Testis (tissue), 2 donors: ENCODE measurements around the gene GATAD2A.

Experiments
- CTCF ChIP-seq, 3 experiments: fragments of 450-650 bp in 2 of 3; fragments of 200-600 bp in 1 of 3; sonication (generic) in 1 of 3; IDR thresholded peaks; one replicate each; pipeline ENCODE4 v1.5.1; 2016 to 2019; ENCODE audit warnings: antibody characterized with exemption in 3 of 3, mild to moderate bottlenecking in 2 of 3, moderate library complexity in 1 of 3
- POLR2A ChIP-seq: fragments of 450-650 bp; IDR thresholded peaks from one replicate; pipeline ENCODE4 v1.6.1; 2017; ENCODE audit warnings: antibody characterized with exemption, mild to moderate bottlenecking, moderate library complexity

GRCh38 chr19:19427302-19427701 lies 21.8 kb downstream of the GATAD2A start:
- no peak for TF ChIP-seq POLR2A
- TF ChIP-seq CTCF (IDR thresholded peaks at IDR 0.05), result no peak
